Sigmoid colon (tissue), 3 donors: ENCODE data around the gene CYB5A.

Experiments
- CTCF ChIP-seq, 4 experiments: fragments of 450-650 bp in 3 of 4; fragments of 200-600 bp in 1 of 4; IDR thresholded peaks; one replicate each; pipeline ENCODE4 v1.5.1; 2016 to 2019; ENCODE audit warnings: antibody characterized with exemption in 4 of 4, mild to moderate bottlenecking in 3 of 4, moderate library complexity in 2 of 4
- POLR2A ChIP-seq, 2 donors: fragments of 450-650 bp; IDR thresholded peaks; one replicate each; pipeline ENCODE4 v1.6.1; 2016; ENCODE audit warnings: antibody characterized with exemption in 2 of 2, mild to moderate bottlenecking in 2 of 2, moderate library complexity in 2 of 2

GRCh38 chr18:74230922-74231714 is 60.6 kb downstream of the CYB5A start:
- TF ChIP-seq POLR2A (IDR thresholded peaks at IDR 0.05) (no peak), CTCF (IDR thresholded peaks at IDR 0.05) (no peak)
